ENCODE results near the gene TAS1R2. TPM values are rescaled to one million over a fixed set of nuclear protein-coding genes. Genes with fewer than 3 reads are reported as not detected.

Gene TAS1R2
- total and polyA plus RNA-seq, 2 of the 8 experiments (the other 6 are each of a cell fraction or from before 2014, with no cell fraction given), result not detected

GRCh38 chr1:18875107-18875795 is 15.8 kb upstream of the TAS1R2 start (continued):
- no peak for TF ChIP-seq SUZ12 (IDR thresholded peaks at IDR 0.05; ENCODE audit: low read length)
- no peak for TF ChIP-seq TCF12 (IDR thresholded peaks at IDR 0.05; ENCODE audit: low read depth, low read length)
- no peak for TF ChIP-seq FOSL1 (IDR thresholded peaks at IDR 0.05; ENCODE audit: insufficient read depth, low read depth, low read length)
- TF ChIP-seq SP1 (IDR thresholded peaks at IDR 0.05; ENCODE audit: low read depth, low read length), result no peak
- no peak for TF ChIP-seq CHD2 (IDR thresholded peaks at IDR 0.05; ENCODE audit: low read length)
- TF ChIP-seq RAD21 (IDR thresholded peaks at IDR 0.05 in 1 of 2, conservative IDR thresholded peaks at IDR 0.05 in 1 of 2; ENCODE audit: low read depth in 2 of 2, low read length in 2 of 2), result peak; percentile 88 to 91
- no peak for TF ChIP-seq POLR2AphosphoS5 (IDR thresholded peaks at IDR 0.05; ENCODE audit: low read depth, low read length)
- no peak for TF ChIP-seq NRF1 (IDR thresholded peaks at IDR 0.05; ENCODE audit: low read depth, low read length)
- no peak for TF ChIP-seq RBBP5 (IDR thresholded peaks at IDR 0.05; ENCODE audit: borderline replicate concordance, low read depth, low read length)
- TF ChIP-seq ASH2L (IDR thresholded peaks at IDR 0.05; ENCODE audit: low read length), result no peak
- no peak for TF ChIP-seq HDAC6 (IDR thresholded peaks at IDR 0.05; ENCODE audit: low read depth, low read length)
- TF ChIP-seq BACH1 (IDR thresholded peaks at IDR 0.05; ENCODE audit: low read length), result no peak
- TF ChIP-seq, protein P1, sequence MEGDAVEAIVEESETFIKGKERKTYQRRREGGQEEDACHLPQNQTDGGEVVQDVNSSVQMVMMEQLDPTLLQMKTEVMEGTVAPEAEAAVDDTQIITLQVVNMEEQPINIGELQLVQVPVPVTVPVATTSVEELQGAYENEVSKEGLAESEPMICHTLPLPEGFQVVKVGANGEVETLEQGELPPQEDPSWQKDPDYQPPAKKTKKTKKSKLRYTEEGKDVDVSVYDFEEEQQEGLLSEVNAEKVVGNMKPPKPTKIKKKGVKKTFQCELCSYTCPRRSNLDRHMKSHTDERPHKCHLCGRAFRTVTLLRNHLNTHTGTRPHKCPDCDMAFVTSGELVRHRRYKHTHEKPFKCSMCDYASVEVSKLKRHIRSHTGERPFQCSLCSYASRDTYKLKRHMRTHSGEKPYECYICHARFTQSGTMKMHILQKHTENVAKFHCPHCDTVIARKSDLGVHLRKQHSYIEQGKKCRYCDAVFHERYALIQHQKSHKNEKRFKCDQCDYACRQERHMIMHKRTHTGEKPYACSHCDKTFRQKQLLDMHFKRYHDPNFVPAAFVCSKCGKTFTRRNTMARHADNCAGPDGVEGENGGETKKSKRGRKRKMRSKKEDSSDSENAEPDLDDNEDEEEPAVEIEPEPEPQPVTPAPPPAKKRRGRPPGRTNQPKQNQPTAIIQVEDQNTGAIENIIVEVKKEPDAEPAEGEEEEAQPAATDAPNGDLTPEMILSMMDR (IDR thresholded peaks at IDR 0.05; ENCODE audit: control extremely low read depth in 1 of 3, insufficient read depth in 1 of 3, low read depth in 1 of 3, low read length in 3 of 3), result peak; percentile 93 to 100 (median 97)
- no peak for TF ChIP-seq KDM5A (IDR thresholded peaks at IDR 0.05; ENCODE audit: low read length)
